Tibial nerve (tissue), 4 donors: ENCODE measurements around the gene DSTYK. TPM values are rescaled to one million over a fixed set of nuclear protein-coding genes. Genes with fewer than 3 reads are reported as not detected.

Source experiments
- DNase-seq, 2 donors: peaks; one replicate each; pipeline ENCODE4 v3.0.0-alpha.2; 2019; ENCODE audit warnings: low spot score in 2 of 2
- H3K27ac ChIP-seq, 4 donors: fragments of 200-600 bp; sonication (generic) in 3 of 4; one replicate each; pipeline ENCODE4 v1.5.1; 2017 to 2019; ENCODE audit warnings: mild to moderate bottlenecking in 1 of 4
- H3K27me3 ChIP-seq, 2 donors: fragments of 200-600 bp; sonication (generic) in 1 of 2; one replicate each; pipeline versions ENCODE4 v1.5.1 to v1.6.0; 2017 to 2019
- H3K36me3 ChIP-seq, 3 donors: fragments of 200-600 bp; sonication (generic); one replicate each; pipeline ENCODE4 v1.5.1; 2018 to 2019
- H3K4me1 ChIP-seq, 4 donors: fragments of 200-600 bp; sonication (generic) in 3 of 4; one replicate each; pipeline ENCODE4 v1.5.1; 2017 to 2019
- H3K4me3 ChIP-seq, 4 donors: fragments of 200-600 bp; sonication (generic) in 3 of 4; one replicate each; pipeline ENCODE4 v1.5.1; 2017 to 2019; ENCODE audit warnings: mild to moderate bottlenecking in 1 of 4, moderate library complexity in 1 of 4
- H3K9me3 ChIP-seq, 4 donors: fragments of 200-600 bp; sonication (generic) in 3 of 4; one replicate each; pipeline ENCODE4 v1.5.1; 2017 to 2019
- EP300 ChIP-seq, 2 donors: sonication (generic); formaldehyde crosslinking; IDR thresholded peaks; one replicate each; pipeline ENCODE4 v1.6.1; 2017; ENCODE audit warnings: antibody characterized with exemption in 2 of 2, mild to moderate bottlenecking in 1 of 2
- POLR2A ChIP-seq, 2 donors: fragments of 450-650 bp; IDR thresholded peaks; one replicate each; pipeline ENCODE4 v1.6.1; 2017; ENCODE audit warnings: antibody characterized with exemption in 2 of 2, mild to moderate bottlenecking in 2 of 2, moderate library complexity in 2 of 2
- WGBS, 2 donors: methylation state at CpG; one replicate each; pipeline ENCODE4 v1.1.5; 2018; 5-methylcytosine and 5-hydroxymethylcytosine counted together
- total RNA-seq, 4 donors: library from RNA; depleted of rRNA; stranded (reverse); fragments of >200 nt; gene quantifications; one replicate each; pipeline ENCODE4 v1.1.0, GENCODE V29; 2016
- TF ChIP-seq, protein P1 (sequence below), 5 experiments: fragments of 200-600 bp in 3 of 5; fragments of 450-650 bp in 2 of 5; sonication (generic) in 3 of 5; IDR thresholded peaks; one replicate each; pipeline ENCODE4 v1.5.1; 2016 to 2019; ENCODE audit warnings: antibody characterized with exemption in 5 of 5, mild to moderate bottlenecking in 3 of 5, moderate library complexity in 2 of 5

The DSTYK gene
- total RNA-seq, 4 donors from 2014 or later: 10.5 to 15.5 (median 14.1) TPM

- H3K4me3 ChIP-seq: no peak overlapping the region
- TF ChIP-seq EP300 (IDR thresholded peaks at IDR 0.05) (no peak), POLR2A (IDR thresholded peaks at IDR 0.05) (no peak)
- TF ChIP-seq, protein P1, sequence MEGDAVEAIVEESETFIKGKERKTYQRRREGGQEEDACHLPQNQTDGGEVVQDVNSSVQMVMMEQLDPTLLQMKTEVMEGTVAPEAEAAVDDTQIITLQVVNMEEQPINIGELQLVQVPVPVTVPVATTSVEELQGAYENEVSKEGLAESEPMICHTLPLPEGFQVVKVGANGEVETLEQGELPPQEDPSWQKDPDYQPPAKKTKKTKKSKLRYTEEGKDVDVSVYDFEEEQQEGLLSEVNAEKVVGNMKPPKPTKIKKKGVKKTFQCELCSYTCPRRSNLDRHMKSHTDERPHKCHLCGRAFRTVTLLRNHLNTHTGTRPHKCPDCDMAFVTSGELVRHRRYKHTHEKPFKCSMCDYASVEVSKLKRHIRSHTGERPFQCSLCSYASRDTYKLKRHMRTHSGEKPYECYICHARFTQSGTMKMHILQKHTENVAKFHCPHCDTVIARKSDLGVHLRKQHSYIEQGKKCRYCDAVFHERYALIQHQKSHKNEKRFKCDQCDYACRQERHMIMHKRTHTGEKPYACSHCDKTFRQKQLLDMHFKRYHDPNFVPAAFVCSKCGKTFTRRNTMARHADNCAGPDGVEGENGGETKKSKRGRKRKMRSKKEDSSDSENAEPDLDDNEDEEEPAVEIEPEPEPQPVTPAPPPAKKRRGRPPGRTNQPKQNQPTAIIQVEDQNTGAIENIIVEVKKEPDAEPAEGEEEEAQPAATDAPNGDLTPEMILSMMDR (IDR thresholded peaks at IDR 0.05): no peak
- WGBS, 2 donors: 82 to 88% methylated on average over 4 of the region's 4 CpGs
- no peaks in the 10 kb centered on the region for H3K4me1 ChIP-seq
- DNase-seq: no peak
- H3K27me3 ChIP-seq: no peaks in the 10 kb centered on the region
- no peak overlapping the region for H3K27ac ChIP-seq
- H3K9me3 ChIP-seq: no peaks in the 10 kb centered on the region
- no peaks in the 10 kb centered on the region for H3K36me3 ChIP-seq
Observed at GRCh38 chr1:205129447-205130029, 82.0 kb downstream of the DSTYK start.

DNA sequence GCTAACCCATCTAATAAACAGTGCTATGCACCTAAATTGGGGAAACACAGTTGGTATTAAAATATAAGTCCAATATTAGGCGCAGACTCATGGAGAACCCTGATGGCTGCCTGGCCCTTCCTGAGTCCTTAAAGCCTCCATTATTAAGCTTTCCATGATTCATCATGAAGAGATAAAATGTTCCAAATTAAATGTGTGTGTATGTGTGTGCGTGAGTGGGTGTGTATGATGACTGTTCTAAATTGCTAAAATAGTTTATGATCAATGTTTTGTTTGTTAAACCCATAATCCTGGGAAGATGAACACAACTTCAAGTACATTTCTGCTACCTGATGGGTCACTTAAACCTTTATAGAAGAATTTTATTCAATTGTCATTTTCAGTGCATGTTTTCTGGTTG, 83.5 kb downstream of the DSTYK start:
- no peak for DNase-seq
- no peak overlapping the region for H3K4me3 ChIP-seq
- WGBS, 2 donors: 86 to 93% methylated on average over 2 of the region's 2 CpGs
- peaks cover 0 to 3% (median 0%) of the 10 kb centered on the region in 4 donors for H3K4me1 ChIP-seq
- no peaks in the 10 kb centered on the region for H3K9me3 ChIP-seq
- TF ChIP-seq EP300 (IDR thresholded peaks at IDR 0.05): no peak
- TF ChIP-seq, protein P1 (IDR thresholded peaks at IDR 0.05): no peak
- TF ChIP-seq POLR2A (IDR thresholded peaks at IDR 0.05): no peak
- H3K27ac ChIP-seq: no peak overlapping the region
- H3K36me3 ChIP-seq: no peaks in the 10 kb centered on the region
- H3K27me3 ChIP-seq: no peaks in the 10 kb centered on the region

DNA sequence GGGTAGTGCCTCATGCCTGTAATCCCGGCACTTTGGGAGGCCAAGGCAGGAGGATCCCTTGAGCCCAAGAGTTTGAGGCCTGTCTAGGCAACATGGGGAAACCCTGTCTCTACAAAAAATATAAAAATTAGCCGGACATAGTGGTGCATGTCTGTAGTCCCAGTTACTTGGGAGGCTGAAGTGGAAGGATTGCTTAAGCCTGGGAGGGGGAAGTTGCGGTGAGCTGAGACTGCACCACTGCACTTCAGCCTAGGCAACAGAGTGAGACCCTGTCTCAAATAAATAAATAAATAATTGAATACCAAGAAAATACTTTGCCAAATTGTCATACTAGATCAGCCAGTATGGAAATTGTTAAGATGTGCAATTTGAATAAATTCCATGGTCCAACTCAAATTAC, 83.9 kb downstream of the DSTYK start:
- Histone ChIP-seq H3K27me3 (no peaks in the 10 kb centered on the region), H3K4me3 (no peak overlapping the region), H3K9me3 (no peaks in the 10 kb centered on the region), H3K4me1 (peaks cover 0 to 7% (median 1%) of the 10 kb centered on the region in 4 donors), H3K27ac (no peak overlapping the region), H3K36me3 (no peaks in the 10 kb centered on the region)
- 89 to 90% methylated on average over 3 of the region's 3 CpGs for WGBS, 2 donors
- no peak for TF ChIP-seq EP300 (IDR thresholded peaks at IDR 0.05)
- TF ChIP-seq, protein P1 (IDR thresholded peaks at IDR 0.05): no peak
- TF ChIP-seq POLR2A (IDR thresholded peaks at IDR 0.05): no peak
- DNase-seq: no peak

- no peak overlapping the region for H3K27ac ChIP-seq
- H3K4me1 ChIP-seq: peaks cover 0 to 25% (median 17%) of the 10 kb centered on the region in 4 donors
- 80 to 82% methylated on average over 7 of the region's 7 CpGs for WGBS, 2 donors
- H3K36me3 ChIP-seq: no peaks in the 10 kb centered on the region
- H3K9me3 ChIP-seq: no peaks in the 10 kb centered on the region
- TF ChIP-seq POLR2A (IDR thresholded peaks at IDR 0.05): no peak
- TF ChIP-seq, protein P1 (IDR thresholded peaks at IDR 0.05): no peak
- TF ChIP-seq EP300 (IDR thresholded peaks at IDR 0.05): no peak
- H3K4me3 ChIP-seq: no peak overlapping the region
- DNase-seq: no peak
- no peaks in the 10 kb centered on the region for H3K27me3 ChIP-seq
Observed at GRCh38 chr1:205124726-205125125, 86.8 kb downstream of the DSTYK start.

GRCh38 chr1:205122489-205122882, 89.0 kb downstream of the DSTYK start:
- peak overlapping the region; percentile 86 to 98 (median 90) for H3K27ac ChIP-seq
- no peak for TF ChIP-seq EP300 (IDR thresholded peaks at IDR 0.05)
- TF ChIP-seq POLR2A (IDR thresholded peaks at IDR 0.05): no peak
- TF ChIP-seq, protein P1 (IDR thresholded peaks at IDR 0.05): peak in 1 of 5 experiments; percentile 3
- peak overlapping the region; percentile 71 to 97 (median 78) for H3K4me3 ChIP-seq
- DNase-seq: no peak
- no peaks in the 10 kb centered on the region for H3K9me3 ChIP-seq
- no peaks in the 10 kb centered on the region for H3K27me3 ChIP-seq
- H3K4me1 ChIP-seq: peaks cover 0 to 35% (median 18%) of the 10 kb centered on the region in 4 donors
- WGBS, 2 donors: 16 to 25% methylated on average over 9 of the region's 9 CpGs
- H3K36me3 ChIP-seq: peaks cover 0 to 15% (median 0%) of the 10 kb centered on the region in 3 donors
